H1 (cell line): ENCODE results near the gene PRLHR. TPM values are rescaled to one million over a fixed set of nuclear protein-coding genes. Genes with fewer than 3 reads are reported as not detected.

Source experiments
- CTCF ChIA-PET: fragments of 300-600 bp; sonication (Branson Sonifier 250); formaldehyde crosslinking; loops from one replicate; lab custom pipeline; 2021; ENCODE audit not compliant: partially characterized antibody; lab: Charles Lee
- POLR2A ChIA-PET: fragments of 300-600 bp; sonication (Branson Sonifier 250); formaldehyde crosslinking; loops from one replicate; lab custom pipeline; 2021; ENCODE audit warnings: inconsistent platforms; ENCODE audit not compliant: partially characterized antibody; lab: Charles Lee
- DNase-seq, 2 experiments: peaks; one replicate each; pipeline versions ENCODE4 v3.0.0 to v3.0.0-alpha.2; 2010 to 2022; ENCODE audit warnings: low spot score in 2 of 2, low read depth in 1 of 2, mixed read lengths in 1 of 2
- FAIRE-seq: peaks from 2 replicates; lab custom pipeline; 2011; peaks lifted over from hg19 to GRCh38; lab: Jason Lieb, UNC
- H2AFZ ChIP-seq: 2 replicates; pipeline ENCODE4 v1.8.1; 2012; ENCODE audit warnings: low read length, inconsistent platforms
- H2AK5ac ChIP-seq: 2 replicates; pipeline ENCODE4 v1.6.1; 2013; ENCODE audit warnings: low read depth, low read length
- H2BK120ac ChIP-seq: replicated peaks from 2 replicates; pipeline ENCODE3; 2013; ENCODE audit warnings: low read depth, low read length, inconsistent platforms
- H2BK12ac ChIP-seq: 2 replicates; pipeline ENCODE4 v1.6.1; 2013; ENCODE audit warnings: low read depth, low read length
- H2BK15ac ChIP-seq: 2 replicates; pipeline ENCODE4 v1.6.1; 2013; ENCODE audit warnings: low read length
- H2BK20ac ChIP-seq: 2 replicates; pipeline ENCODE4 v1.6.1; 2013; ENCODE audit warnings: low read length
- H2BK5ac ChIP-seq: 2 replicates; pipeline ENCODE4 v1.6.1; 2013; ENCODE audit warnings: low read depth, low read length
- H3K14ac ChIP-seq: 2 replicates; pipeline ENCODE4 v1.6.1; 2013; ENCODE audit warnings: inconsistent platforms; ENCODE audit not compliant: insufficient read length
- H3K18ac ChIP-seq: 2 replicates; pipeline ENCODE4 v1.6.1; 2013; ENCODE audit warnings: low read length; ENCODE audit errors: extremely low read depth
- H3K23ac ChIP-seq: 2 replicates; pipeline ENCODE4 v1.6.1; 2013; ENCODE audit warnings: inconsistent platforms; ENCODE audit not compliant: insufficient read length
- H3K23me2 ChIP-seq: 2 replicates; pipeline ENCODE4 v1.6.1; 2013; ENCODE audit warnings: low read depth, low read length
- H3K27ac ChIP-seq: 2 replicates; pipeline ENCODE4 v1.6.1; 2011; ENCODE audit warnings: low read depth, low read length, inconsistent platforms
- H3K27me3 ChIP-seq, 4 experiments: replicated peaks in 1 of 4; 1 replicate in 1 of 4; 2 replicates in 3 of 4; pipeline versions ENCODE4 v1.6.1 to v1.8.1; 2011 to 2013; ENCODE audit warnings: low read length in 3 of 4, mild to moderate bottlenecking in 3 of 4, inconsistent platforms in 2 of 4, mixed read lengths in 2 of 4, moderate library complexity in 1 of 4; ENCODE audit not compliant: control insufficient read depth in 3 of 4, insufficient read depth in 3 of 4; ENCODE audit errors: extremely low read depth in 1 of 4
- H3K36me3 ChIP-seq, 4 experiments: 2 replicates each; pipeline versions ENCODE4 v1.6.1 to v1.8.1; 2011 to 2013; ENCODE audit warnings: mild to moderate bottlenecking in 4 of 4, low read length in 3 of 4, moderate library complexity in 2 of 4, control low read depth in 1 of 4, inconsistent platforms in 1 of 4; ENCODE audit not compliant: insufficient read depth in 4 of 4, control insufficient read depth in 2 of 4
- H3K4ac ChIP-seq: replicated peaks from 2 replicates; pipeline ENCODE3; 2013; ENCODE audit warnings: low read length, low read depth, mixed read lengths, inconsistent platforms; ENCODE audit not compliant: insufficient read length
- H3K4me1 ChIP-seq, 4 experiments: replicated peaks in 1 of 4; 1 replicate in 1 of 4; 2 replicates in 3 of 4; pipeline versions ENCODE4 v1.6.1 to v1.8.1; 2011 to 2013; ENCODE audit warnings: low read length in 3 of 4, inconsistent platforms in 2 of 4, mixed read lengths in 1 of 4; ENCODE audit not compliant: insufficient read depth in 4 of 4, control insufficient read depth in 3 of 4
- H3K4me2 ChIP-seq, 2 experiments: 2 replicates each; pipeline versions ENCODE4 v1.6.1 to v1.8.1; 2011 to 2013; ENCODE audit warnings: low read depth in 2 of 2, low read length in 2 of 2, control low read depth in 1 of 2, inconsistent platforms in 1 of 2, mild to moderate bottlenecking in 1 of 2; ENCODE audit not compliant: insufficient read depth in 1 of 2
- H3K4me3 ChIP-seq, 4 experiments: fragments of 200-600, 300-600 bp in 1 of 4; sonication (generic), shearing (Covaris generic), sonication (Bioruptor Twin) in 1 of 4; 2 replicates each; pipeline versions ENCODE4 v1.5.1 to v1.8.1; 2011 to 2016; ENCODE audit warnings: low read length in 4 of 4, low read depth in 3 of 4, control low read depth in 2 of 4, inconsistent platforms in 2 of 4, mild to moderate bottlenecking in 2 of 4, mixed read lengths in 1 of 4, moderate library complexity in 1 of 4; ENCODE audit not compliant: insufficient read depth in 2 of 4; ENCODE audit errors: extremely low read depth in 1 of 4
- H3K56ac ChIP-seq: replicated peaks from 2 replicates; pipeline ENCODE3; 2013; ENCODE audit warnings: low read depth, mild to moderate bottlenecking, mixed read lengths, low read length, inconsistent platforms; ENCODE audit not compliant: insufficient read length
- H3K79me1 ChIP-seq: 2 replicates; pipeline ENCODE4 v1.6.1; 2013; ENCODE audit warnings: low read depth, low read length, control low read depth
- H3K79me2 ChIP-seq, 2 experiments: 2 replicates each; pipeline versions ENCODE4 v1.6.1 to v1.8.1; 2012 to 2013; ENCODE audit warnings: low read length in 2 of 2, mild to moderate bottlenecking in 2 of 2, inconsistent platforms in 1 of 2; ENCODE audit not compliant: insufficient read depth in 2 of 2, control insufficient read depth in 1 of 2
- H3K9ac ChIP-seq, 4 experiments: replicated peaks in 1 of 4; 1 replicate in 1 of 4; 2 replicates in 3 of 4; pipeline versions ENCODE4 v1.6.1 to v1.8.1; 2011 to 2013; ENCODE audit warnings: low read depth in 3 of 4, low read length in 3 of 4, control low read depth in 2 of 4, mild to moderate bottlenecking in 2 of 4, moderate library complexity in 2 of 4, inconsistent platforms in 1 of 4; ENCODE audit errors: extremely low read depth in 1 of 4
- H3K9me3 ChIP-seq, 2 experiments: 2 replicates each; pipeline versions ENCODE4 v1.6.1 to v1.8.1; 2012 to 2013; ENCODE audit warnings: mild to moderate bottlenecking in 2 of 2, moderate library complexity in 2 of 2, control low read depth in 1 of 2, inconsistent platforms in 1 of 2, low read depth in 1 of 2, low read length in 1 of 2, mixed read lengths in 1 of 2; ENCODE audit not compliant: insufficient read depth in 2 of 2
- H4K20me1 ChIP-seq, 2 experiments: replicated peaks in 1 of 2; 2 replicates each; pipeline versions ENCODE3 to v1.8.1; 2011 to 2013; ENCODE audit warnings: inconsistent platforms in 2 of 2, low read length in 2 of 2, mild to moderate bottlenecking in 1 of 2; ENCODE audit not compliant: insufficient read depth in 2 of 2, control insufficient read depth in 1 of 2
- H4K5ac ChIP-seq: 2 replicates; pipeline ENCODE4 v1.6.1; 2013; ENCODE audit warnings: low read length, low read depth, mixed read lengths, inconsistent platforms; ENCODE audit not compliant: insufficient read length
- H4K8ac ChIP-seq: 2 replicates; pipeline ENCODE4 v1.8.0; 2013; ENCODE audit warnings: mild to moderate bottlenecking, moderate library complexity, low read length, inconsistent platforms; ENCODE audit not compliant: insufficient read depth; ENCODE audit errors: extremely low read depth
- H4K91ac ChIP-seq: replicated peaks from 2 replicates; pipeline ENCODE3; 2013; ENCODE audit warnings: low read length, mixed read lengths, inconsistent platforms; ENCODE audit not compliant: insufficient read length
- ASH2L ChIP-seq: fragments of 200-600, 300-600 bp; sonication (generic); IDR thresholded peaks from one replicate; pipeline ENCODE4 v1.7.1; 2017; ENCODE audit warnings: low read length
- BACH1 ChIP-seq: IDR thresholded peaks from 2 replicates; pipeline ENCODE4 v1.6.1; 2012; ENCODE audit warnings: low read length, improper control_type of control experiment
- CEBPB ChIP-seq: IDR thresholded peaks from 2 replicates; pipeline ENCODE4 v1.6.1; 2012; ENCODE audit warnings: low read depth, low read length
- RXRA ChIP-seq: IDR thresholded peaks from 2 replicates; pipeline ENCODE4 v1.6.1; 2011; ENCODE audit warnings: low read depth, mild to moderate bottlenecking, low read length, moderate library complexity; ENCODE audit not compliant: insufficient read depth
- SRF ChIP-seq: IDR thresholded peaks from 2 replicates; pipeline ENCODE4 v1.6.1; 2011; ENCODE audit warnings: mild to moderate bottlenecking, low read depth, low read length, moderate library complexity
- WGBS, 2 experiments: shearing (Covaris generic) in 1 of 2; methylation state at CpG; one replicate each; pipeline versions ENCODE4 v1.1.6 to v1.1.7; 2013 to 2015; ENCODE audit warnings: low lambda C conversion rate in 2 of 2, mixed read lengths in 2 of 2, inconsistent platforms in 1 of 2, low coverage in 1 of 2, missing lambda C conversion rate in 1 of 2; ENCODE audit not compliant: insufficient replicate concordance in 2 of 2, insufficient coverage in 1 of 2, insufficient read length in 1 of 2; ENCODE audit errors: extremely low coverage in 1 of 2, missing lambda C conversion rate in 1 of 2; 5-methylcytosine and 5-hydroxymethylcytosine counted together
- polyA plus RNA-seq, 7 experiments: library from polyadenylated mRNA; depleted of rRNA in 3 of 7; stranded (reverse) in 5 of 7; unstranded in 2 of 7; fragments of >200 nt in 5 of 7; fragments of 200-250 nt in 2 of 7; gene quantifications; 1 replicate in 5 of 7; 2 replicates in 1 of 7; 4 replicates in 1 of 7; pipeline versions ENCODE4 v1.2.1 to v1.2.3, GENCODE V29; 2011 to 2013; ENCODE audit warnings: missing spikeins in 2 of 7, mixed read lengths in 2 of 7
- total RNA-seq: library from RNA; stranded (reverse); fragmentation: NEBNext Ultra II Directional; extraction: Animal tissue kit (Norgen Biotek cat#: 25700); gene quantifications from 2 replicates; pipeline ENCODE4 v1.2.1, GENCODE V29; 2021

PRLHR gene
- total and polyA plus RNA-seq, 2 of the 8 experiments (the other 6 are each of a cell fraction or from before 2014, with no cell fraction given), result not detected

GRCh38 chr10:118547282-118547681, 48.2 kb downstream of the PRLHR start:
- no peak overlapping the region for H3K56ac ChIP-seq
- no peaks in the 10 kb centered on the region for H3K79me2 ChIP-seq
- no peak overlapping the region for H3K4me2 ChIP-seq
- no peak overlapping the region for H2BK20ac ChIP-seq
- H3K23ac ChIP-seq, result no peak overlapping the region
- TF ChIP-seq CEBPB (no peak), RXRA (no peak), BACH1 (no peak), ASH2L (no peak), SRF (no peak)
- no peak overlapping the region for H2BK15ac ChIP-seq
- FAIRE-seq, result no peak
- no peaks in the 10 kb centered on the region; the same call in 1 of the 2 replicates for H3K23me2 ChIP-seq
- H3K27me3 ChIP-seq, result no peaks in the 10 kb centered on the region
- H2BK12ac ChIP-seq, result no peak overlapping the region
- no peaks in the 10 kb centered on the region for H3K79me1 ChIP-seq
- H3K4me3 ChIP-seq, result no peak overlapping the region
- no peak overlapping the region for H3K4ac ChIP-seq
- ChIA-PET CTCF (interaction anchor here (1.2 to 1.8 kb wide), 4 partner anchors 8 to 88 kb away, joined by 3 to 7 read pairs (median 4); no protein-coding TSS in a partner anchor), POLR2A (no interaction called here)
- no peak overlapping the region for H3K27ac ChIP-seq
- no peak overlapping the region for H3K14ac ChIP-seq
- no peak overlapping the region for H3K9ac ChIP-seq
- no peak for DNase-seq
- no peak overlapping the region for H2BK5ac ChIP-seq
- no peak overlapping the region for H2AFZ ChIP-seq
- no peak overlapping the region for H2BK120ac ChIP-seq
- H4K8ac ChIP-seq, result no peak overlapping the region
- H3K36me3 ChIP-seq, result no peaks in the 10 kb centered on the region; a peak in 1 of 8 replicates
- no peaks in the 10 kb centered on the region for H3K9me3 ChIP-seq
- no peak overlapping the region for H3K18ac ChIP-seq
- no peak overlapping the region for H4K91ac ChIP-seq
- H2AK5ac ChIP-seq, result no peak overlapping the region
- H4K5ac ChIP-seq, result no peak overlapping the region
- no peaks in the 10 kb centered on the region for H3K4me1 ChIP-seq
- no peaks in the 10 kb centered on the region for H4K20me1 ChIP-seq
- 93% methylated on average over 5 of the region's 5 CpGs; no CpG with 5 or more reads in 1 of the 2 experiments for WGBS, 2 experiments
